ENCODE measurements around the gene SLC6A5. TPM values are rescaled to one million over a fixed set of nuclear protein-coding genes. Genes with fewer than 3 reads are reported as not detected.

SLC6A5 gene
- total RNA-seq, 1 experiment from 2014 or later = not detected

- H3K9me2 ChIP-seq (ENCODE audit: insufficient read depth) = no peaks in the 10 kb centered on the region
- ChIA-PET CTCF (no interaction called here), POLR2A (no interaction called here), RAD21 (ENCODE audit: low non-redundant PET in 1 of 2, low total read pairs in 2 of 2, uncharacterized antibody in 2 of 2, unreplicated experiment in 2 of 2) (no interaction called here)
- TF ChIP-seq ELF1 (IDR thresholded peaks at IDR 0.05; ENCODE audit: borderline replicate concordance, low read depth) (no peak), SRF (IDR thresholded peaks at IDR 0.05; ENCODE audit: low read depth) (no peak), EZH2phosphoT487 (IDR thresholded peaks at IDR 0.05; ENCODE audit: borderline replicate concordance) (no peak), JUND (IDR thresholded peaks at IDR 0.05) (no peak), TCF7L2 (IDR thresholded peaks at IDR 0.05; ENCODE audit: borderline replicate concordance, extremely low read depth, insufficient read depth, insufficient read length) (no peak), CBX3 (IDR thresholded peaks at IDR 0.05; ENCODE audit: low read depth) (no peak), MAX (IDR thresholded peaks at IDR 0.05) (no peak), YY1 (IDR thresholded peaks at IDR 0.05; ENCODE audit: extremely low read depth, insufficient replicate concordance, low read depth, low read length) (no peak)
- TF ChIP-seq, protein P1, sequence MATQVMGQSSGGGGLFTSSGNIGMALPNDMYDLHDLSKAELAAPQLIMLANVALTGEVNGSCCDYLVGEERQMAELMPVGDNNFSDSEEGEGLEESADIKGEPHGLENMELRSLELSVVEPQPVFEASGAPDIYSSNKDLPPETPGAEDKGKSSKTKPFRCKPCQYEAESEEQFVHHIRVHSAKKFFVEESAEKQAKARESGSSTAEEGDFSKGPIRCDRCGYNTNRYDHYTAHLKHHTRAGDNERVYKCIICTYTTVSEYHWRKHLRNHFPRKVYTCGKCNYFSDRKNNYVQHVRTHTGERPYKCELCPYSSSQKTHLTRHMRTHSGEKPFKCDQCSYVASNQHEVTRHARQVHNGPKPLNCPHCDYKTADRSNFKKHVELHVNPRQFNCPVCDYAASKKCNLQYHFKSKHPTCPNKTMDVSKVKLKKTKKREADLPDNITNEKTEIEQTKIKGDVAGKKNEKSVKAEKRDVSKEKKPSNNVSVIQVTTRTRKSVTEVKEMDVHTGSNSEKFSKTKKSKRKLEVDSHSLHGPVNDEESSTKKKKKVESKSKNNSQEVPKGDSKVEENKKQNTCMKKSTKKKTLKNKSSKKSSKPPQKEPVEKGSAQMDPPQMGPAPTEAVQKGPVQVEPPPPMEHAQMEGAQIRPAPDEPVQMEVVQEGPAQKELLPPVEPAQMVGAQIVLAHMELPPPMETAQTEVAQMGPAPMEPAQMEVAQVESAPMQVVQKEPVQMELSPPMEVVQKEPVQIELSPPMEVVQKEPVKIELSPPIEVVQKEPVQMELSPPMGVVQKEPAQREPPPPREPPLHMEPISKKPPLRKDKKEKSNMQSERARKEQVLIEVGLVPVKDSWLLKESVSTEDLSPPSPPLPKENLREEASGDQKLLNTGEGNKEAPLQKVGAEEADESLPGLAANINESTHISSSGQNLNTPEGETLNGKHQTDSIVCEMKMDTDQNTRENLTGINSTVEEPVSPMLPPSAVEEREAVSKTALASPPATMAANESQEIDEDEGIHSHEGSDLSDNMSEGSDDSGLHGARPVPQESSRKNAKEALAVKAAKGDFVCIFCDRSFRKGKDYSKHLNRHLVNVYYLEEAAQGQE (IDR thresholded peaks at IDR 0.05; ENCODE audit: low read depth) = no peak
- TF ChIP-seq, protein P2, sequence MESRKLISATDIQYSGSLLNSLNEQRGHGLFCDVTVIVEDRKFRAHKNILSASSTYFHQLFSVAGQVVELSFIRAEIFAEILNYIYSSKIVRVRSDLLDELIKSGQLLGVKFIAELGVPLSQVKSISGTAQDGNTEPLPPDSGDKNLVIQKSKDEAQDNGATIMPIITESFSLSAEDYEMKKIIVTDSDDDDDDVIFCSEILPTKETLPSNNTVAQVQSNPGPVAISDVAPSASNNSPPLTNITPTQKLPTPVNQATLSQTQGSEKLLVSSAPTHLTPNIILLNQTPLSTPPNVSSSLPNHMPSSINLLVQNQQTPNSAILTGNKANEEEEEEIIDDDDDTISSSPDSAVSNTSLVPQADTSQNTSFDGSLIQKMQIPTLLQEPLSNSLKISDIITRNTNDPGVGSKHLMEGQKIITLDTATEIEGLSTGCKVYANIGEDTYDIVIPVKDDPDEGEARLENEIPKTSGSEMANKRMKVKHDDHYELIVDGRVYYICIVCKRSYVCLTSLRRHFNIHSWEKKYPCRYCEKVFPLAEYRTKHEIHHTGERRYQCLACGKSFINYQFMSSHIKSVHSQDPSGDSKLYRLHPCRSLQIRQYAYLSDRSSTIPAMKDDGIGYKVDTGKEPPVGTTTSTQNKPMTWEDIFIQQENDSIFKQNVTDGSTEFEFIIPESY (IDR thresholded peaks at IDR 0.05; ENCODE audit: extremely low read depth, insufficient replicate concordance, low read length) = no peak
- no peak overlapping the region for H2AFZ ChIP-seq (ENCODE audit: low read depth, low read length, poor library complexity, severe bottlenecking)
- no peaks in the 10 kb centered on the region for H3K79me2 ChIP-seq (ENCODE audit: insufficient read depth, low read length)
- ATAC-seq (no peak), DNase-seq (ENCODE audit: low read depth, low spot score) (no peak)
- H3K9ac ChIP-seq (ENCODE audit: low read length) = no peak overlapping the region
- H4K20me1 ChIP-seq (ENCODE audit: insufficient read depth) = no peaks in the 10 kb centered on the region; the same call in 1 of the 2 replicates
- no TSS peak for BruUV-seq (replicated peaks)
- no peak overlapping the region for H3K4me3 ChIP-seq (replicated peaks in 1 of 2; ENCODE audit: low read depth in 1 of 2, low read length in 2 of 2)
- no peaks in the 10 kb centered on the region for H3K9me3 ChIP-seq (ENCODE audit: control insufficient read depth in 1 of 2, insufficient read depth in 1 of 2, low read depth in 1 of 2, low read length in 2 of 2)
- H3K27me3 ChIP-seq (ENCODE audit: insufficient read depth, low read length) = peaks cover 12% of the 10 kb centered on the region; the same call in 1 of the 2 replicates
- intact Hi-C loops (cut with micrococcal nuclease) = no loop called here
- H3K4me2 ChIP-seq (ENCODE audit: low read length) = no peak overlapping the region
- no peaks in the 10 kb centered on the region for H3K4me1 ChIP-seq (ENCODE audit: control insufficient read depth in 1 of 2, insufficient read depth in 2 of 2, low read length in 2 of 2)
- no peak overlapping the region for H3K27ac ChIP-seq (ENCODE audit: low read depth, low read length)
- H3K36me3 ChIP-seq (ENCODE audit: control insufficient read depth in 1 of 2, insufficient read depth in 2 of 2, low read length in 2 of 2) = no peaks in the 10 kb centered on the region
Observed at GRCh38 chr11:20594274-20595061, 4.9 kb upstream of the SLC6A5 start.

All from HCT116 (cell line).